ENCODE results near the gene PRDM16. TPM values are rescaled to one million over a fixed set of nuclear protein-coding genes. Genes with fewer than 3 reads are reported as not detected.
"Not testable (repeated sequence)": the region's sequence is repeated elsewhere in the genome, so short reads cannot be mapped to it uniquely, and the experiment has no call there.

PRDM16 gene
- total and polyA plus RNA-seq, 4 donors = 5.0 to 80.7 (median 41.5) TPM

- Histone ChIP-seq H3K4me3 (ENCODE audit: low read length in 2 of 2) (no peak overlapping the region), H3K36me3 (ENCODE audit: control insufficient read depth in 1 of 2, insufficient read depth in 2 of 2, low read length in 1 of 2) (no peaks in the 10 kb centered on the region), H3K27ac (ENCODE audit: low read depth in 1 of 2, low read length in 2 of 2) (no peak overlapping the region), H3K4me1 (ENCODE audit: control insufficient read depth in 1 of 2, insufficient read depth in 2 of 2, low read length in 2 of 2) (no peaks in the 10 kb centered on the region), H3K27me3 (ENCODE audit: control insufficient read depth in 1 of 2, insufficient read depth in 2 of 2, low read length in 1 of 2) (no peaks in the 10 kb centered on the region), H3K9me3 (ENCODE audit: control insufficient read depth, low read length) (no peaks in the 10 kb centered on the region)
- DNase-seq = no peak
- intact Hi-C loops (cut with DNase I) = no loop called here
- ATAC-seq (ENCODE audit: low FRiP score) = no peak
- 64 to 66% methylated on average over 8 of the region's 8 CpGs for WGBS, 2 donors
Measured at GRCh38 chr1:3085721-3086120, 16.7 kb downstream of the PRDM16 start.

- H3K4me1 ChIP-seq (ENCODE audit: control insufficient read depth in 1 of 2, insufficient read depth in 2 of 2, low read length in 2 of 2) = no peaks in the 10 kb centered on the region
- no peaks in the 10 kb centered on the region for H3K27me3 ChIP-seq (ENCODE audit: control insufficient read depth in 1 of 2, insufficient read depth in 2 of 2, low read length in 1 of 2)
- intact Hi-C loops (cut with DNase I) = no loop called here
- no peaks in the 10 kb centered on the region for H3K36me3 ChIP-seq (ENCODE audit: control insufficient read depth in 1 of 2, insufficient read depth in 2 of 2, low read length in 1 of 2)
- H3K9me3 ChIP-seq (ENCODE audit: control insufficient read depth, low read length) = no peaks in the 10 kb centered on the region
- no peak overlapping the region for H3K27ac ChIP-seq (ENCODE audit: low read depth in 1 of 2, low read length in 2 of 2)
- 89 to 90% methylated on average over 25 to 26 of the region's 26 CpGs for WGBS, 2 donors
- DNase-seq = no peak
- no peak for ATAC-seq (ENCODE audit: low FRiP score)
- H3K4me3 ChIP-seq (ENCODE audit: low read length in 2 of 2) = no peak overlapping the region
Measured at GRCh38 chr1:3086272-3086974, 17.4 kb downstream of the PRDM16 start.

DNA sequence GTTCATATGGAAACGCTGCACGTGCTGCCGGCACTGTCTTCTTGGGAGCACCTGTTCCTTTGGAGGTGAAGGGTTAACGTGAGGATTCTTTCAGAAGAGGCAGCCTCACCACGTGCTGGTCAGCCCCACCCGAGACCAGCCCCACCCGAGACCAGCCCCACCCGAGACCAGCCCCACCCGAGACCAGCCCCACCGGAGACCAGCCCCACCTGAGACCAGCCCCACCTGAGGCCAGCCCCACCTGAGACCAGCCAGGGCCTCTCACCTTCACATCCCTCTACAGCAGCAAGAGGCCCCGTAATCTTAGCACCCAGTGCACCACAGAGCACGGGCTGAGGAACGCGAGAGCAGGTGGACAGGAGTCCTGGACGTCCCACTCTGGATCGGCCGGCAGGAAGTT, 18.0 kb downstream of the PRDM16 start:
- Histone ChIP-seq H3K36me3 (ENCODE audit: control insufficient read depth in 1 of 2, insufficient read depth in 2 of 2, low read length in 1 of 2) (no peaks in the 10 kb centered on the region), H3K27ac (ENCODE audit: low read depth in 1 of 2, low read length in 2 of 2) (no peak overlapping the region), H3K4me3 (ENCODE audit: low read length in 2 of 2) (no peak overlapping the region), H3K9me3 (ENCODE audit: control insufficient read depth, low read length) (no peaks in the 10 kb centered on the region), H3K27me3 (ENCODE audit: control insufficient read depth in 1 of 2, insufficient read depth in 2 of 2, low read length in 1 of 2) (no peaks in the 10 kb centered on the region), H3K4me1 (ENCODE audit: control insufficient read depth in 1 of 2, insufficient read depth in 2 of 2, low read length in 2 of 2) (no peaks in the 10 kb centered on the region)
- WGBS, 2 donors = 85% methylated on average over 17 of the region's 17 CpGs
- ATAC-seq (ENCODE audit: low FRiP score) (no peak), DNase-seq (no peak)
- intact Hi-C loops (cut with DNase I) = no loop called here

- DNase-seq; ATAC-seq (ENCODE audit: low FRiP score); H3K4me3 ChIP-seq (ENCODE audit: low read length in 2 of 2); H3K27ac ChIP-seq (ENCODE audit: low read depth in 1 of 2, low read length in 2 of 2); intact Hi-C loops (cut with DNase I); H3K27me3 ChIP-seq (ENCODE audit: control insufficient read depth in 1 of 2, insufficient read depth in 2 of 2, low read length in 1 of 2); H3K4me1 ChIP-seq (ENCODE audit: control insufficient read depth in 1 of 2, insufficient read depth in 2 of 2, low read length in 2 of 2); H3K9me3 ChIP-seq (ENCODE audit: control insufficient read depth, low read length); H3K36me3 ChIP-seq (ENCODE audit: control insufficient read depth in 1 of 2, insufficient read depth in 2 of 2, low read length in 1 of 2): not testable (repeated sequence)
- WGBS, 2 donors = 56 to 57% methylated on average over 20 of the region's 20 CpGs
Measured at GRCh38 chr1:3087946-3088668, 19.1 kb downstream of the PRDM16 start.

GRCh38 chr1:3089490-3089889, 20.5 kb downstream of the PRDM16 start:
- intact Hi-C loops (cut with DNase I) = no loop called here
- Histone ChIP-seq H3K36me3 (ENCODE audit: control insufficient read depth in 1 of 2, insufficient read depth in 2 of 2, low read length in 1 of 2) (no peaks in the 10 kb centered on the region), H3K4me3 (ENCODE audit: low read length in 2 of 2) (no peak overlapping the region), H3K4me1 (ENCODE audit: control insufficient read depth in 1 of 2, insufficient read depth in 2 of 2, low read length in 2 of 2) (no peaks in the 10 kb centered on the region), H3K27me3 (ENCODE audit: control insufficient read depth in 1 of 2, insufficient read depth in 2 of 2, low read length in 1 of 2) (no peaks in the 10 kb centered on the region), H3K9me3 (ENCODE audit: control insufficient read depth, low read length) (no peaks in the 10 kb centered on the region), H3K27ac (ENCODE audit: low read depth in 1 of 2, low read length in 2 of 2) (no peak overlapping the region)
- DNase-seq (no peak), ATAC-seq (ENCODE audit: low FRiP score) (no peak)
- 44 to 59% methylated on average over 17 of the region's 17 CpGs for WGBS, 2 donors

GRCh38 chr1:3091334-3091733, 22.3 kb downstream of the PRDM16 start:
- no peaks in the 10 kb centered on the region for H3K4me1 ChIP-seq (ENCODE audit: control insufficient read depth in 1 of 2, insufficient read depth in 2 of 2, low read length in 2 of 2)
- H3K27me3 ChIP-seq (ENCODE audit: control insufficient read depth in 1 of 2, insufficient read depth in 2 of 2, low read length in 1 of 2) = no peaks in the 10 kb centered on the region
- H3K4me3 ChIP-seq (ENCODE audit: low read length in 2 of 2) = no peak overlapping the region
- intact Hi-C loops (cut with DNase I) = no loop called here
- H3K27ac ChIP-seq (ENCODE audit: low read depth in 1 of 2, low read length in 2 of 2) = no peak overlapping the region
- no peaks in the 10 kb centered on the region for H3K36me3 ChIP-seq (ENCODE audit: control insufficient read depth in 1 of 2, insufficient read depth in 2 of 2, low read length in 1 of 2)
- H3K9me3 ChIP-seq (ENCODE audit: control insufficient read depth, low read length) = no peaks in the 10 kb centered on the region
- ATAC-seq (ENCODE audit: low FRiP score) (no peak), DNase-seq (no peak)
- WGBS, 2 donors = 65 to 76% methylated on average over 14 of the region's 14 CpGs

DNA sequence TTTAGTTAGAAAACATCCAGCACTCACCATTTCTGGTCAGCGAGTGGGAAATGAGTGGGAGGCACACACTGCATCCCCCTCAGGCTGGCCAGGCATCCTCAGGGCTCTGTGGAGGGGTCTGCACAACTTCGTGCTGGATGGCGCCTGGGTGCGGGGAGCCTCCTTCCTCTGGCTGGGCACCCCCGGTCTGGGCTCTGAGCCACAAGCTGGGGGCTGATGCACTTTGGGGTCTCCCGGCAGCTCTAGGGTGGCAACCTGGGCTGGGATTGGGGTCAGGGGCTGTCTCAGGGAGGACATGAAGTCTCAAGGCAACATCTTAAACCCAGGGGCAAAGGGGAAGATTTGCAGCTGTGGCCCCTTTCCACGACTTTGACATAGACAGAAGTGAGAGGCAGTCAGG, 23.5 kb downstream of the PRDM16 start:
- DNase-seq = no peak
- Histone ChIP-seq H3K4me3 (ENCODE audit: low read length in 2 of 2) (no peak overlapping the region), H3K36me3 (ENCODE audit: control insufficient read depth in 1 of 2, insufficient read depth in 2 of 2, low read length in 1 of 2) (no peaks in the 10 kb centered on the region), H3K4me1 (ENCODE audit: control insufficient read depth in 1 of 2, insufficient read depth in 2 of 2, low read length in 2 of 2) (no peaks in the 10 kb centered on the region), H3K27ac (ENCODE audit: low read depth in 1 of 2, low read length in 2 of 2) (no peak overlapping the region), H3K9me3 (ENCODE audit: control insufficient read depth, low read length) (no peaks in the 10 kb centered on the region), H3K27me3 (ENCODE audit: control insufficient read depth in 1 of 2, insufficient read depth in 2 of 2, low read length in 1 of 2) (no peaks in the 10 kb centered on the region)
- intact Hi-C loops (cut with DNase I) = no loop called here
- 72 to 77% methylated on average over 7 of the region's 7 CpGs for WGBS, 2 donors
- no peak for ATAC-seq (ENCODE audit: low FRiP score)

GRCh38 chr1:3093898-3094626, 25.1 kb downstream of the PRDM16 start:
- WGBS, 2 donors = 34 to 39% methylated on average over 27 of the region's 27 CpGs
- H3K36me3 ChIP-seq (ENCODE audit: control insufficient read depth in 1 of 2, insufficient read depth in 2 of 2, low read length in 1 of 2) = no peaks in the 10 kb centered on the region
- ATAC-seq (ENCODE audit: low FRiP score) (no peak), DNase-seq (no peak)
- H3K4me1 ChIP-seq (ENCODE audit: control insufficient read depth in 1 of 2, insufficient read depth in 2 of 2, low read length in 2 of 2) = no peaks in the 10 kb centered on the region
- H3K27ac ChIP-seq (ENCODE audit: low read depth in 1 of 2, low read length in 2 of 2) = peak overlapping the region in 1 of 2 donors; percentile 6
- no peak overlapping the region for H3K4me3 ChIP-seq (ENCODE audit: low read length in 2 of 2)
- intact Hi-C loops (cut with DNase I) = no loop called here
- H3K9me3 ChIP-seq (ENCODE audit: control insufficient read depth, low read length) = no peaks in the 10 kb centered on the region
- no peaks in the 10 kb centered on the region for H3K27me3 ChIP-seq (ENCODE audit: control insufficient read depth in 1 of 2, insufficient read depth in 2 of 2, low read length in 1 of 2)

Measured in aorta (tissue), 5 donors.